Caco-2 (cell line): ENCODE measurements around the gene ASMT. TPM values are rescaled to one million over a fixed set of nuclear protein-coding genes. Genes with fewer than 3 reads are reported as not detected.
"Not testable (repeated sequence)": the region's sequence is repeated elsewhere in the genome, so short reads cannot be mapped to it uniquely, and the experiment has no call there.

Source experiments
- BruUV-seq: library from RNA; stranded (reverse); fragments of 400-500 nt; replicated peaks from 2 replicates; lab custom pipeline; 2021; lab: Mats Ljungman, UMichigan
- CTCF ChIA-PET: fragments of 300-600 bp; sonication (Branson Sonifier 250); formaldehyde crosslinking; loops from one replicate; lab custom pipeline; 2022; ENCODE audit warnings: antibody characterized with exemption; lab: Charles Lee
- POLR2A ChIA-PET: fragments of 300-600 bp; sonication (Branson Sonifier 250); formaldehyde crosslinking; loops from one replicate; lab custom pipeline; 2022; ENCODE audit warnings: antibody characterized with exemption; lab: Charles Lee
- DNase-seq, 2 experiments: peaks; one replicate each; pipeline versions ENCODE4 v3.0.0 to v3.0.0-alpha.2; 2020 to 2022
- H3K27me3 ChIP-seq: replicated peaks from 2 replicates; pipeline ENCODE4 v1.6.0; 2011; ENCODE audit warnings: low read length; ENCODE audit not compliant: control insufficient read depth, insufficient read depth
- H3K36me3 ChIP-seq: 2 replicates; pipeline ENCODE4 v1.5.1; 2011; ENCODE audit warnings: low read length; ENCODE audit not compliant: control insufficient read depth, insufficient read depth
- H3K4me1 ChIP-seq: fragments of 250-450 bp; sonication (Bioruptor Pico); 2 replicates; pipeline ENCODE4 v1.5.1; 2020; ENCODE audit warnings: mild to moderate bottlenecking
- H3K4me3 ChIP-seq: 2 replicates; pipeline ENCODE4 v1.5.1; 2011; ENCODE audit warnings: low read depth, mild to moderate bottlenecking, control low read depth, low read length
- H3K9me3 ChIP-seq: fragments of 250-450 bp; sonication (Bioruptor Pico); 2 replicates; pipeline ENCODE4 v1.5.1; 2020; ENCODE audit warnings: mild to moderate bottlenecking, moderate library complexity
- H3K27ac Mint-ChIP-seq: one replicate; pipeline ENCODE4 v1.8.0; 2022; ENCODE audit warnings: mixed read lengths; ENCODE audit not compliant: unreplicated experiment
- H3K27me3 Mint-ChIP-seq: one replicate; pipeline ENCODE4 v1.8.0; 2022; ENCODE audit warnings: mixed read lengths; ENCODE audit not compliant: insufficient read depth, unreplicated experiment
- H3K36me3 Mint-ChIP-seq: one replicate; pipeline ENCODE4 v1.8.0; 2022; ENCODE audit warnings: mild to moderate bottlenecking, mixed read lengths; ENCODE audit not compliant: insufficient read depth, unreplicated experiment
- H3K4me1 Mint-ChIP-seq: one replicate; pipeline ENCODE4 v1.8.0; 2022; ENCODE audit warnings: low read depth, mixed read lengths; ENCODE audit not compliant: unreplicated experiment
- H3K4me3 Mint-ChIP-seq: one replicate; pipeline ENCODE4 v1.8.0; 2022; ENCODE audit warnings: mild to moderate bottlenecking, moderate library complexity, mixed read lengths; ENCODE audit not compliant: unreplicated experiment
- H3K9me3 Mint-ChIP-seq: one replicate; pipeline ENCODE4 v1.8.0; 2022; ENCODE audit warnings: mixed read lengths; ENCODE audit not compliant: unreplicated experiment
- intact Hi-C: fragments of 100-400 bp; cut with micrococcal nuclease; formaldehyde crosslinking; loops from one replicate; pipeline ENCODE4 v1.10.0; 2022; ENCODE audit not compliant: unreplicated experiment
- total RNA-seq: library from RNA; stranded (reverse); gene quantifications from 2 replicates; pipeline ENCODE4 v1.2.3, GENCODE V29; 2022
- TF ChIP-seq, protein P1 (sequence below), 2 experiments: fragments of 200-600 bp in 1 of 2; IDR thresholded peaks; 1 replicate in 1 of 2; 2 replicates in 1 of 2; pipeline versions ENCODE4 v1.5.1 to v1.8.0; 2011 to 2022; ENCODE audit warnings: antibody characterized with exemption in 1 of 2, control low read depth in 1 of 2, inconsistent platforms in 1 of 2, low read depth in 1 of 2, low read length in 1 of 2, mild to moderate bottlenecking in 1 of 2, moderate library complexity in 1 of 2; ENCODE audit not compliant: insufficient read depth in 1 of 2, severe bottlenecking in 1 of 2, unreplicated experiment in 1 of 2

ASMT gene
- total RNA-seq, 1 experiment from 2014 or later: not detected

DNA sequence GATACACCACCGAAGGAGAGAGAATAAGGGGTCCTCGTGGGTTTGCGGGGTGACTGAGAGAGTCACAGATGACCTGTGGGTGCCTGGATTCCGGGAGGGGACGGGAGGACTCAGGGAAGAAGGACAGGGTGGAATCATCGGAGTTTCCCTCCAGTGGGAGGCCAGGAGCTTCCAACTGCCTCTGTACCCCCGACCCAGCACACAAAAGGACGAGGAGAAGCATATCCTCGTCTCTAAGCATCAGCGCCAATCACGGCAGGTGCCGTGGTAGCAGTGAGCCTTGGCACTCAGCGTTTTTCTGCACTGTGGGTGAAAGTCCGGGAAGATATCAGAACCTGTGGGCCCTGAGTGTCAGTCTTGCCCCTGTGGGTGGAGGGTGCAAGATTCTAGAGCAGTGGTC, 62.0 kb downstream of the ASMT start:
- Histone ChIP-seq H3K4me1 (no peaks in the 10 kb centered on the region), H3K9me3 (no peaks in the 10 kb centered on the region), H3K27me3 (no peaks in the 10 kb centered on the region), H3K4me3 (no peak overlapping the region), H3K36me3 (no peaks in the 10 kb centered on the region)
- no peak overlapping the region for H3K27ac Mint-ChIP-seq
- BruUV-seq: no TSS peak
- H3K9me3 Mint-ChIP-seq: peaks cover 15% of the 10 kb centered on the region
- ChIA-PET CTCF (no interaction called here), POLR2A (no interaction called here)
- intact Hi-C loops: no loop called here
- H3K4me1 Mint-ChIP-seq: no peaks in the 10 kb centered on the region
- TF ChIP-seq, protein P1, sequence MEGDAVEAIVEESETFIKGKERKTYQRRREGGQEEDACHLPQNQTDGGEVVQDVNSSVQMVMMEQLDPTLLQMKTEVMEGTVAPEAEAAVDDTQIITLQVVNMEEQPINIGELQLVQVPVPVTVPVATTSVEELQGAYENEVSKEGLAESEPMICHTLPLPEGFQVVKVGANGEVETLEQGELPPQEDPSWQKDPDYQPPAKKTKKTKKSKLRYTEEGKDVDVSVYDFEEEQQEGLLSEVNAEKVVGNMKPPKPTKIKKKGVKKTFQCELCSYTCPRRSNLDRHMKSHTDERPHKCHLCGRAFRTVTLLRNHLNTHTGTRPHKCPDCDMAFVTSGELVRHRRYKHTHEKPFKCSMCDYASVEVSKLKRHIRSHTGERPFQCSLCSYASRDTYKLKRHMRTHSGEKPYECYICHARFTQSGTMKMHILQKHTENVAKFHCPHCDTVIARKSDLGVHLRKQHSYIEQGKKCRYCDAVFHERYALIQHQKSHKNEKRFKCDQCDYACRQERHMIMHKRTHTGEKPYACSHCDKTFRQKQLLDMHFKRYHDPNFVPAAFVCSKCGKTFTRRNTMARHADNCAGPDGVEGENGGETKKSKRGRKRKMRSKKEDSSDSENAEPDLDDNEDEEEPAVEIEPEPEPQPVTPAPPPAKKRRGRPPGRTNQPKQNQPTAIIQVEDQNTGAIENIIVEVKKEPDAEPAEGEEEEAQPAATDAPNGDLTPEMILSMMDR (IDR thresholded peaks at IDR 0.05; ENCODE audit: insufficient read depth in 1 of 2, low read depth in 1 of 2, low read length in 1 of 2, severe bottlenecking in 1 of 2, unreplicated experiment in 1 of 2): no peak
- H3K36me3 Mint-ChIP-seq: no peaks in the 10 kb centered on the region
- no peak overlapping the region for H3K4me3 Mint-ChIP-seq
- H3K27me3 Mint-ChIP-seq: no peaks in the 10 kb centered on the region
- no peak for DNase-seq

DNA sequence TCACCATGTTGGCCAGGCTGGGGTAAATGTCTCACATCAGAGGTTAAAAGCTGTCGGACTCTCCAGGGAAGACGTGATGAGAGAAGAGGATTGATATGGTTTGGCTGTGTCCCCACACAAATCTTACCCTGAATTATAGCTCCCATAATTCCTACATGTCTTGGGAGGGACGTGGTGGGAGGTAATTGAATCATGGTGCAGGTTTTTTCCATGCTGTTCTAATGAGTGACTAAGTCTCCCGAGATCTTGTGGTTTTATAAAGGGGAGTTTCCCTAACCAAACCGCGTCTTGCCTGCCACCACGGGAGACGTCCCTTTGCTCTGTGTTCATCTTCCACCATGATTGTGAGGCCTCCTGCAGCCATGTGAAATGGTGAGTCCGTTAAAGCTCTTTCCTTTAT, 64.4 kb downstream of the ASMT start:
- no peak for DNase-seq
- Histone ChIP-seq H3K27me3 (no peaks in the 10 kb centered on the region), H3K9me3 (no peaks in the 10 kb centered on the region), H3K4me1 (no peaks in the 10 kb centered on the region), H3K4me3 (no peak overlapping the region), H3K36me3 (no peaks in the 10 kb centered on the region)
- H3K27me3 Mint-ChIP-seq: no peaks in the 10 kb centered on the region
- TF ChIP-seq, protein P1 (IDR thresholded peaks at IDR 0.05; ENCODE audit: insufficient read depth in 1 of 2, low read depth in 1 of 2, low read length in 1 of 2, severe bottlenecking in 1 of 2, unreplicated experiment in 1 of 2): no peak
- H3K4me1 Mint-ChIP-seq: no peaks in the 10 kb centered on the region
- BruUV-seq: no TSS peak
- intact Hi-C loops: no loop called here
- H3K9me3 Mint-ChIP-seq: peaks cover 13% of the 10 kb centered on the region
- H3K36me3 Mint-ChIP-seq: no peaks in the 10 kb centered on the region
- H3K27ac Mint-ChIP-seq: no peak overlapping the region
- ChIA-PET CTCF (no interaction called here), POLR2A (no interaction called here)
- no peak overlapping the region for H3K4me3 Mint-ChIP-seq

DNA sequence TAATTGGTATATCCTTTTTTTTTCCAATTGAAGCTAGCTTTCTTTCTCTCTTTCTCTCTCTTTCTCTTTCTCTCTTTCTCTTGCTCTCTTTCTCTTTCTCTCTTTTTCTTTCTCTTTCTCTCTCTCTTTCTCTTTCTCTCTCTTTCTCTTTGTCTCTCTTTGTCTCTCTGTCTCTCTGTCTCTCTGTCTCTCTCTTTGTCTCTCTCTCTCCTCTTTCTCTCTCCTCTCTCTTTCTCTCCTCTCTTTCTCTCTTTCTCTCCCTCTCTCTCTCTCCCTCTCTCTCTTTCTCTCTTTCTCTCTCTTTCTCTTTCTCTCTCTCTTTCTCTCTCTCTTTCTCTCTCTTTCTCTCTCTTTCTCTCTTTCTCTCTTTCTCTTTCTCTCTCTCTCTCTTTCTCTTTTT, 66.6 kb downstream of the ASMT start:
- POLR2A ChIA-PET: no interaction called here
- no peak overlapping the region for H3K27ac Mint-ChIP-seq
- H3K27me3 Mint-ChIP-seq: no peaks in the 10 kb centered on the region
- intact Hi-C loops: no loop called here
- H3K4me3 Mint-ChIP-seq: no peak overlapping the region
- no peaks in the 10 kb centered on the region for H3K27me3 ChIP-seq
- H3K9me3 Mint-ChIP-seq: peaks cover 11% of the 10 kb centered on the region
- H3K36me3 Mint-ChIP-seq: no peaks in the 10 kb centered on the region
- no peak overlapping the region for H3K4me3 ChIP-seq
- no peaks in the 10 kb centered on the region for H3K36me3 ChIP-seq
- TF ChIP-seq, protein P1 (IDR thresholded peaks at IDR 0.05; ENCODE audit: insufficient read depth in 1 of 2, low read depth in 1 of 2, low read length in 1 of 2, severe bottlenecking in 1 of 2, unreplicated experiment in 1 of 2): no peak
- no peaks in the 10 kb centered on the region for H3K9me3 ChIP-seq
- no TSS peak for BruUV-seq
- no peaks in the 10 kb centered on the region for H3K4me1 ChIP-seq
- CTCF ChIA-PET: no interaction called here
- H3K4me1 Mint-ChIP-seq: no peaks in the 10 kb centered on the region
- no peak for DNase-seq

DNA sequence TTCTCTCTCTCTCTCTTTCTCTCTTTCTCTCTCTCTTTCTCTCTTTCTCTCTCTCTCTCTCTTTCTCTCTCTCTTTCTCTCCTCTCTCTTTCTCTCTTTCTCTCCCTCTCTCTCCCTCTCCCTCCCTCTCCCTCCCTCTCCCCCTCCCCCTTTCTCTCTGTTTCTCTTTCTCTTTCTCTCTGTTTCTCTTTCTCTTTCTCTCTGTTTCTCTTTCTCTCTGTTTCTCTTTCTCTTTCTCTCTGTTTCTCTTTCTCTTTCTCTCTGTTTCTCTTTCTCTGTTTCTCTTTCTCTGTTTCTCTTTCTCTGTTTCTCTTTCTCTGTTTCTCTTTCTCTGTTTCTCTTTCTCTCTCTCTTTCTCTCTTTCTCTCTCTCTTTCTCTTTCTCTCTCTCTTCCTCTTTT, 67.0 kb downstream of the ASMT start:
- H3K36me3 Mint-ChIP-seq, H3K4me1 ChIP-seq, DNase-seq, CTCF ChIA-PET, BruUV-seq, POLR2A ChIA-PET, H3K27me3 ChIP-seq, H3K4me3 ChIP-seq, H3K27me3 Mint-ChIP-seq, H3K36me3 ChIP-seq, H3K27ac Mint-ChIP-seq, H3K4me1 Mint-ChIP-seq, H3K9me3 ChIP-seq, intact Hi-C loops, H3K4me3 Mint-ChIP-seq: not testable (repeated sequence)
- peaks cover 11% of the 10 kb centered on the region for H3K9me3 Mint-ChIP-seq

DNA sequence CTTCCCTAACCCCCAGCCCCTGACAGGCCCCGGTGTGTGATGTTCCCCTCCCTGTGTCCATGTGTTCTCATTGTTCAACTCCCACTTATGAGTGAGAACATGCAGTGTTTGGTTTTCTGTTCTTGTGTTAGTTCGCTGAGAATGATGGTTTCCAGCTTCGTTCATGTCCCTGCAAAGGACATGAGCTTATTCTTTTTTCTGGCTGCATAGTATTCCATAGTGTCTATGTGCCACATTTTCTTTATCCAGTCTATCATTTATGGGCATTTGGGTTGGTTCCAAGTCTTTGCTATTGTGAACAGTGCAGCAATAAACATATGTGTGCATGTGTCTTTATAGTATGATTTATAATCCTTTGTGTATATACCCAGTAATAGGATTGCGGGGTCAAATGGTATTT, 67.6 kb downstream of the ASMT start:
- H3K4me3 ChIP-seq, H3K27ac Mint-ChIP-seq, H3K27me3 ChIP-seq, POLR2A ChIA-PET, CTCF ChIA-PET, H3K4me1 ChIP-seq, H3K4me1 Mint-ChIP-seq, BruUV-seq, H3K27me3 Mint-ChIP-seq, H3K36me3 ChIP-seq, intact Hi-C loops, DNase-seq, H3K9me3 ChIP-seq, H3K4me3 Mint-ChIP-seq, H3K36me3 Mint-ChIP-seq: not testable (repeated sequence)
- peaks cover 11% of the 10 kb centered on the region for H3K9me3 Mint-ChIP-seq
